GM19452 (cell line): ENCODE results near the gene DPM3.

ENCODE experiments used
- ATAC-seq: cut with Tn5 transposase; IDR thresholded peaks from one replicate; pipeline ENCODE4 v1.9.1; 2021; ENCODE audit not compliant: unreplicated experiment

The DPM3 gene

DNA sequence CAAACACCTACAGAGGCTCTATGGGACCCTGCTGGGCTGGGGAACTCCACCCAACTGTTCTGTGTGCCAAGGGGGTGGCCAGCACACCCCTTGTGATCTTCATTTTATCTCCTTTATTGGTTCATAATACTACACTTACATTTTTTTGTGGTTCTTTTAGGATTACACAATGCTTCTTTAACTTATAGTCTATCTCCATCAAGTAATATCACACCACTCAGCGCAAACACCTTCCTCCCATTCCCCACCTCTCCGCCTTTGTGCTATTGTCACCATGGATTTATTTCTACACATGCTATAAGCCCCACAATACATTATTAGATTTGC is 45.7 kb downstream of the DPM3 start:
- ATAC-seq: no peak

GRCh38 chr1:155093911-155094621 is 46.3 kb downstream of the DPM3 start:
- ATAC-seq: no peak

GRCh38 chr1:155092641-155093040 is 47.7 kb downstream of the DPM3 start:
- ATAC-seq: no peak

- ATAC-seq: no peak
Measured at GRCh38 chr1:155092131-155092530, 48.2 kb downstream of the DPM3 start.

GRCh38 chr1:155091071-155092051 is 49.0 kb downstream of the DPM3 start:
- no peak for ATAC-seq
